GM12878 (cell line): ENCODE results near the gene SLC66A1. TPM values are rescaled to one million over a fixed set of nuclear protein-coding genes. Genes with fewer than 3 reads are reported as not detected.

Experiments
- BCL11A ChIP-seq: IDR thresholded peaks from 2 replicates; pipeline ENCODE4 v1.6.1; 2011; ENCODE audit warnings: low read depth, low read length
- CREM ChIP-seq: IDR thresholded peaks from 2 replicates; pipeline ENCODE4 v1.6.1; 2014; ENCODE audit warnings: antibody characterized with exemption, low read depth
- EZH2 ChIP-seq: IDR thresholded peaks from 2 replicates; pipeline ENCODE4 v1.6.1; 2012; ENCODE audit warnings: low read depth, mild to moderate bottlenecking, control low read depth, inconsistent platforms, low read length, borderline replicate concordance; ENCODE audit not compliant: control insufficient read depth
- HDAC6 ChIP-seq: fragments of 200-600 bp; sonication (generic); IDR thresholded peaks from one replicate; pipeline ENCODE4 v1.8.0; 2017; ENCODE audit warnings: antibody characterized with exemption; ENCODE audit not compliant: unreplicated experiment
- NBN ChIP-seq: fragments of 450-650 bp; IDR thresholded peaks from 2 replicates; pipeline ENCODE4 v1.6.1; 2016
- NFXL1 ChIP-seq: fragments of 450-650 bp; IDR thresholded peaks from 2 replicates; pipeline ENCODE4 v1.6.1; 2017; ENCODE audit warnings: antibody characterized with exemption, mild to moderate bottlenecking, borderline replicate concordance
- RAD51 ChIP-seq: fragments of 450-650 bp; IDR thresholded peaks from 2 replicates; pipeline ENCODE4 v1.6.1; 2016; ENCODE audit warnings: moderate library complexity, mild to moderate bottlenecking, inconsistent platforms
- SIN3A ChIP-seq: IDR thresholded peaks from 2 replicates; pipeline ENCODE4 v1.6.1; 2012; ENCODE audit warnings: low read depth, low read length, improper control_type of control experiment
- TCF12 ChIP-seq: IDR thresholded peaks from 2 replicates; pipeline ENCODE4 v1.6.1; 2011; ENCODE audit warnings: low read depth, mild to moderate bottlenecking, low read length
- TCF3 ChIP-seq: IDR thresholded peaks from 2 replicates; pipeline ENCODE4 v1.6.1; 2012; ENCODE audit warnings: low read depth, mild to moderate bottlenecking, low read length, borderline replicate concordance; ENCODE audit not compliant: insufficient read depth
- polyA plus RNA-seq, 11 experiments: library from polyadenylated mRNA; depleted of rRNA in 4 of 11; unstranded in 6 of 11; stranded (reverse) in 5 of 11; fragments of >200 nt; fragmentation: Nextera tagmentation in 4 of 11; fragmentation: Illumina TruSeq in 1 of 11; extraction: Ambion mirVana in 4 of 11; extraction: Trizol in 1 of 11; gene quantifications; 1 replicate in 1 of 11; 2 replicates in 10 of 11; pipeline versions ENCODE4 v1.2.1 to v1.2.3, GENCODE V29; 2011 to 2016; ENCODE audit warnings: inconsistent platforms in 2 of 11, missing spikeins in 2 of 11, low read depth in 1 of 11
- total RNA-seq, 4 experiments: library from RNA; depleted of rRNA in 3 of 4; stranded (reverse); fragments of >200 nt in 3 of 4; fragmentation: Illumina TruSeq in 1 of 4; extraction: Trizol in 1 of 4; gene quantifications; 2 replicates each; pipeline versions ENCODE4 v1.2.1 to v1.2.3, GENCODE V29; 2013 to 2021
- TF ChIP-seq, protein P1 (sequence below): fragments of 450-650 bp; IDR thresholded peaks from 2 replicates; pipeline ENCODE4 v1.6.1; 2017; ENCODE audit warnings: mild to moderate bottlenecking, moderate library complexity
- TF ChIP-seq, protein P2 (sequence below): IDR thresholded peaks from 2 replicates; pipeline ENCODE4 v1.6.1; 2011; ENCODE audit warnings: borderline replicate concordance, low read depth, mild to moderate bottlenecking, moderate library complexity, mixed read lengths, low read length; ENCODE audit not compliant: insufficient read depth; ENCODE audit errors: extremely low read length
- TF ChIP-seq, protein P3 (sequence below): fragments of 450-650 bp; IDR thresholded peaks from 2 replicates; pipeline ENCODE4 v1.6.1; 2017; ENCODE audit warnings: mild to moderate bottlenecking, moderate library complexity
- TF ChIP-seq, protein P4 (sequence below): IDR thresholded peaks from 2 replicates; pipeline ENCODE4 v1.6.1; 2012; ENCODE audit warnings: improper control_type of control experiment, low read depth, low read length; ENCODE audit not compliant: insufficient replicate concordance

Gene SLC66A1
- total and polyA plus RNA-seq, 10 of the 15 experiments (the other 5 are each of a cell fraction or from before 2014, with no cell fraction given) = 0.58 to 22.0 (median 10.2) TPM

DNA sequence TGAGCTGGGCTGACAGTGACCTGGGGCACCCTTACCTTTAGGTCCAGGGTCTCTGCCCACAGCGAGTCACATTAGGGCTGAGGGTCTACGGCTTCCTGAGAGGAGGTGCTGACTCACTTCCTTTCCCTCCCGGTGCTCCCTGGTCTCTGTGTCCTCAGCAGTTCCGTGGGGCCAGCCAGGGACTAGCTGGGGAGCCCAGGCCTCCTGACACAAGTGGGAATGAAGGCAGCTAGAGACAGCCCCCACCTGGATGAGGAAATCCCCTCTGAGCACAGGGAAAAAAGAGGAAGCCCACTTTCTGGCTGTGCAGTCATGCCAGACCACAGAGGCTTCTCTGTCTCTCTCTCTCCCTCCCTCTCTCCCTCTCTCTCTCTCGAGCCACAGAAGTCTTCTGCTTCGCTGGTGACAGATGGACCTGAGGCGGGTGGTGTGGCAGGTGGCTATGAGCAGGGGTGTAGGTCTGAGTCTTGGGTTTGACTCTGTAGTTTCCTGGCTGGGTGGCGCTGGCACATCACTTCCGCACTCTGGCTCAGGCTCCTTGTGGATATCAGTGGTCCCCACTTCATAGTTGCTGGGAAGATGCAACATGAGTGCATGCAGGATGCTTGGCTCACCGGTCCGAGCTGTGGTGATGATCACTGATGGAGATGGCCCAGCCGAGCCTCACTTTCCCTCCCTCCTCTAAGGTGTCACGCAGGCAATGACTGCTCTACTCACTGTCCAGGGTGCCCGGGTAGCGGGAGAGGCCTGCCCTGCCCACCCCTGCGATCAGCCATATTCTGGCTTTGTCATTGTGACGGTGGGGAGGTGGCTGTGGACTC lies 3.5 kb downstream of the SLC66A1 start (continued):
- TF ChIP-seq CREM = peak; percentile 63; the same call in 1 of the 2 replicates
- TF ChIP-seq TCF3 = peak; percentile 93
- peak; percentile 66 for TF ChIP-seq NBN
- TF ChIP-seq SIN3A = no peak
- TF ChIP-seq, protein P1, sequence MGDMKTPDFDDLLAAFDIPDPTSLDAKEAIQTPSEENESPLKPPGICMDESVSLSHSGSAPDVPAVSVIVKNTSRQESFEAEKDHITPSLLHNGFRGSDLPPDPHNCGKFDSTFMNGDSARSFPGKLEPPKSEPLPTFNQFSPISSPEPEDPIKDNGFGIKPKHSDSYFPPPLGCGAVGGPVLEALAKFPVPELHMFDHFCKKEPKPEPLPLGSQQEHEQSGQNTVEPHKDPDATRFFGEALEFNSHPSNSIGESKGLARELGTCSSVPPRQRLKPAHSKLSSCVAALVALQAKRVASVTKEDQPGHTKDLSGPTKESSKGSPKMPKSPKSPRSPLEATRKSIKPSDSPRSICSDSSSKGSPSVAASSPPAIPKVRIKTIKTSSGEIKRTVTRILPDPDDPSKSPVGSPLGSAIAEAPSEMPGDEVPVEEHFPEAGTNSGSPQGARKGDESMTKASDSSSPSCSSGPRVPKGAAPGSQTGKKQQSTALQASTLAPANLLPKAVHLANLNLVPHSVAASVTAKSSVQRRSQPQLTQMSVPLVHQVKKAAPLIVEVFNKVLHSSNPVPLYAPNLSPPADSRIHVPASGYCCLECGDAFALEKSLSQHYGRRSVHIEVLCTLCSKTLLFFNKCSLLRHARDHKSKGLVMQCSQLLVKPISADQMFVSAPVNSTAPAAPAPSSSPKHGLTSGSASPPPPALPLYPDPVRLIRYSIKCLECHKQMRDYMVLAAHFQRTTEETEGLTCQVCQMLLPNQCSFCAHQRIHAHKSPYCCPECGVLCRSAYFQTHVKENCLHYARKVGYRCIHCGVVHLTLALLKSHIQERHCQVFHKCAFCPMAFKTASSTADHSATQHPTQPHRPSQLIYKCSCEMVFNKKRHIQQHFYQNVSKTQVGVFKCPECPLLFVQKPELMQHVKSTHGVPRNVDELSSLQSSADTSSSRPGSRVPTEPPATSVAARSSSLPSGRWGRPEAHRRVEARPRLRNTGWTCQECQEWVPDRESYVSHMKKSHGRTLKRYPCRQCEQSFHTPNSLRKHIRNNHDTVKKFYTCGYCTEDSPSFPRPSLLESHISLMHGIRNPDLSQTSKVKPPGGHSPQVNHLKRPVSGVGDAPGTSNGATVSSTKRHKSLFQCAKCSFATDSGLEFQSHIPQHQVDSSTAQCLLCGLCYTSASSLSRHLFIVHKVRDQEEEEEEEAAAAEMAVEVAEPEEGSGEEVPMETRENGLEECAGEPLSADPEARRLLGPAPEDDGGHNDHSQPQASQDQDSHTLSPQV = no peak
- TF ChIP-seq, protein P2, sequence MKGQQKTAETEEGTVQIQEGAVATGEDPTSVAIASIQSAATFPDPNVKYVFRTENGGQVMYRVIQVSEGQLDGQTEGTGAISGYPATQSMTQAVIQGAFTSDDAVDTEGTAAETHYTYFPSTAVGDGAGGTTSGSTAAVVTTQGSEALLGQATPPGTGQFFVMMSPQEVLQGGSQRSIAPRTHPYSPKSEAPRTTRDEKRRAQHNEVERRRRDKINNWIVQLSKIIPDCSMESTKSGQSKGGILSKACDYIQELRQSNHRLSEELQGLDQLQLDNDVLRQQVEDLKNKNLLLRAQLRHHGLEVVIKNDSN = no peak
- peak; percentile 93 for TF ChIP-seq TCF12
- TF ChIP-seq RAD51 = no peak
- TF ChIP-seq NFXL1 = no peak
- no peak for TF ChIP-seq HDAC6
- TF ChIP-seq, protein P3, sequence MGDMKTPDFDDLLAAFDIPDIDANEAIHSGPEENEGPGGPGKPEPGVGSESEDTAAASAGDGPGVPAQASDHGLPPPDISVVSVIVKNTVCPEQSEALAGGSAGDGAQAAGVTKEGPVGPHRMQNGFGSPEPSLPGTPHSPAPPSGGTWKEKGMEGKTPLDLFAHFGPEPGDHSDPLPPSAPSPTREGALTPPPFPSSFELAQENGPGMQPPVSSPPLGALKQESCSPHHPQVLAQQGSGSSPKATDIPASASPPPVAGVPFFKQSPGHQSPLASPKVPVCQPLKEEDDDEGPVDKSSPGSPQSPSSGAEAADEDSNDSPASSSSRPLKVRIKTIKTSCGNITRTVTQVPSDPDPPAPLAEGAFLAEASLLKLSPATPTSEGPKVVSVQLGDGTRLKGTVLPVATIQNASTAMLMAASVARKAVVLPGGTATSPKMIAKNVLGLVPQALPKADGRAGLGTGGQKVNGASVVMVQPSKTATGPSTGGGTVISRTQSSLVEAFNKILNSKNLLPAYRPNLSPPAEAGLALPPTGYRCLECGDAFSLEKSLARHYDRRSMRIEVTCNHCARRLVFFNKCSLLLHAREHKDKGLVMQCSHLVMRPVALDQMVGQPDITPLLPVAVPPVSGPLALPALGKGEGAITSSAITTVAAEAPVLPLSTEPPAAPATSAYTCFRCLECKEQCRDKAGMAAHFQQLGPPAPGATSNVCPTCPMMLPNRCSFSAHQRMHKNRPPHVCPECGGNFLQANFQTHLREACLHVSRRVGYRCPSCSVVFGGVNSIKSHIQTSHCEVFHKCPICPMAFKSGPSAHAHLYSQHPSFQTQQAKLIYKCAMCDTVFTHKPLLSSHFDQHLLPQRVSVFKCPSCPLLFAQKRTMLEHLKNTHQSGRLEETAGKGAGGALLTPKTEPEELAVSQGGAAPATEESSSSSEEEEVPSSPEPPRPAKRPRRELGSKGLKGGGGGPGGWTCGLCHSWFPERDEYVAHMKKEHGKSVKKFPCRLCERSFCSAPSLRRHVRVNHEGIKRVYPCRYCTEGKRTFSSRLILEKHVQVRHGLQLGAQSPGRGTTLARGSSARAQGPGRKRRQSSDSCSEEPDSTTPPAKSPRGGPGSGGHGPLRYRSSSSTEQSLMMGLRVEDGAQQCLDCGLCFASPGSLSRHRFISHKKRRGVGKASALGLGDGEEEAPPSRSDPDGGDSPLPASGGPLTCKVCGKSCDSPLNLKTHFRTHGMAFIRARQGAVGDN = no peak
- TF ChIP-seq EZH2 = no peak
- TF ChIP-seq BCL11A = peak; percentile 77
- TF ChIP-seq, protein P4, sequence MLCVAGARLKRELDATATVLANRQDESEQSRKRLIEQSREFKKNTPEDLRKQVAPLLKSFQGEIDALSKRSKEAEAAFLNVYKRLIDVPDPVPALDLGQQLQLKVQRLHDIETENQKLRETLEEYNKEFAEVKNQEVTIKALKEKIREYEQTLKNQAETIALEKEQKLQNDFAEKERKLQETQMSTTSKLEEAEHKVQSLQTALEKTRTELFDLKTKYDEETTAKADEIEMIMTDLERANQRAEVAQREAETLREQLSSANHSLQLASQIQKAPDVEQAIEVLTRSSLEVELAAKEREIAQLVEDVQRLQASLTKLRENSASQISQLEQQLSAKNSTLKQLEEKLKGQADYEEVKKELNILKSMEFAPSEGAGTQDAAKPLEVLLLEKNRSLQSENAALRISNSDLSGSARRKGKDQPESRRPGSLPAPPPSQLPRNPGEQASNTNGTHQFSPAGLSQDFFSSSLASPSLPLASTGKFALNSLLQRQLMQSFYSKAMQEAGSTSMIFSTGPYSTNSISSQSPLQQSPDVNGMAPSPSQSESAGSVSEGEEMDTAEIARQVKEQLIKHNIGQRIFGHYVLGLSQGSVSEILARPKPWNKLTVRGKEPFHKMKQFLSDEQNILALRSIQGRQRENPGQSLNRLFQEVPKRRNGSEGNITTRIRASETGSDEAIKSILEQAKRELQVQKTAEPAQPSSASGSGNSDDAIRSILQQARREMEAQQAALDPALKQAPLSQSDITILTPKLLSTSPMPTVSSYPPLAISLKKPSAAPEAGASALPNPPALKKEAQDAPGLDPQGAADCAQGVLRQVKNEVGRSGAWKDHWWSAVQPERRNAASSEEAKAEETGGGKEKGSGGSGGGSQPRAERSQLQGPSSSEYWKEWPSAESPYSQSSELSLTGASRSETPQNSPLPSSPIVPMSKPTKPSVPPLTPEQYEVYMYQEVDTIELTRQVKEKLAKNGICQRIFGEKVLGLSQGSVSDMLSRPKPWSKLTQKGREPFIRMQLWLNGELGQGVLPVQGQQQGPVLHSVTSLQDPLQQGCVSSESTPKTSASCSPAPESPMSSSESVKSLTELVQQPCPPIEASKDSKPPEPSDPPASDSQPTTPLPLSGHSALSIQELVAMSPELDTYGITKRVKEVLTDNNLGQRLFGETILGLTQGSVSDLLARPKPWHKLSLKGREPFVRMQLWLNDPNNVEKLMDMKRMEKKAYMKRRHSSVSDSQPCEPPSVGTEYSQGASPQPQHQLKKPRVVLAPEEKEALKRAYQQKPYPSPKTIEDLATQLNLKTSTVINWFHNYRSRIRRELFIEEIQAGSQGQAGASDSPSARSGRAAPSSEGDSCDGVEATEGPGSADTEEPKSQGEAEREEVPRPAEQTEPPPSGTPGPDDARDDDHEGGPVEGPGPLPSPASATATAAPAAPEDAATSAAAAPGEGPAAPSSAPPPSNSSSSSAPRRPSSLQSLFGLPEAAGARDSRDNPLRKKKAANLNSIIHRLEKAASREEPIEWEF = no peak
